Measurements from ENCODE around the gene BCL2L12.

BCL2L12 gene

GRCh38 chr19:49682274-49682673, 16.5 kb downstream of the BCL2L12 start:
- in situ Hi-C loops (cut with HindIII; ENCODE audit: low sequenced_read_pairs), result no loop called here

GRCh38 chr19:49683814-49684250, 18.1 kb downstream of the BCL2L12 start:
- in situ Hi-C loops (cut with HindIII; ENCODE audit: low sequenced_read_pairs), result no loop called here

GRCh38 chr19:49684251-49684982, 18.7 kb downstream of the BCL2L12 start:
- in situ Hi-C loops (cut with HindIII; ENCODE audit: low sequenced_read_pairs), result no loop called here

- in situ Hi-C loops (cut with HindIII; ENCODE audit: low sequenced_read_pairs), result no loop called here
These were observed 19.3 kb downstream of the BCL2L12 start for GRCh38 chr19:49684983-49685553.

- in situ Hi-C loops (cut with HindIII; ENCODE audit: low sequenced_read_pairs), result no loop called here
These were observed 20.2 kb downstream of the BCL2L12 start for GRCh38 chr19:49685845-49686332.

- in situ Hi-C loops (cut with HindIII; ENCODE audit: low sequenced_read_pairs), result no loop called here
These were observed 20.9 kb downstream of the BCL2L12 start for GRCh38 chr19:49686503-49687088.

GRCh38 chr19:49687150-49687549, 21.4 kb downstream of the BCL2L12 start:
- in situ Hi-C loops (cut with HindIII; ENCODE audit: low sequenced_read_pairs), result no loop called here

- in situ Hi-C loops (cut with HindIII; ENCODE audit: low sequenced_read_pairs), result no loop called here
These were observed 22.0 kb downstream of the BCL2L12 start for GRCh38 chr19:49687566-49688316.

GRCh38 chr19:49688531-49689132, 22.9 kb downstream of the BCL2L12 start:
- in situ Hi-C loops (cut with HindIII; ENCODE audit: low sequenced_read_pairs), result no loop called here

- in situ Hi-C loops (cut with HindIII; ENCODE audit: low sequenced_read_pairs), result no loop called here
These were observed 23.7 kb downstream of the BCL2L12 start, which contains the start of gene ADM5 for GRCh38 chr19:49689133-49690078. Gene ADM5, plus strand, starts transcription at chr19:49689594. Its CDS starts 244 bp downstream, at chr19:49689838.

GRCh38 chr19:49690079-49690655, 24.4 kb downstream of the BCL2L12 start:
- in situ Hi-C loops (cut with HindIII; ENCODE audit: low sequenced_read_pairs), result no loop called here

- in situ Hi-C loops (cut with HindIII; ENCODE audit: low sequenced_read_pairs), result no loop called here
These were observed 25.0 kb downstream of the BCL2L12 start, which contains the start of gene CPT1C for GRCh38 chr19:49690656-49691242. Gene CPT1C, plus strand, starts transcription at chr19:49691116. Its CDS starts 1,137 bp downstream, at chr19:49692253.

- in situ Hi-C loops (cut with HindIII; ENCODE audit: low sequenced_read_pairs), result no loop called here
These were observed 25.8 kb downstream of the BCL2L12 start for GRCh38 chr19:49691243-49692146.

- in situ Hi-C loops (cut with HindIII; ENCODE audit: low sequenced_read_pairs), result no loop called here
These were observed 26.4 kb downstream of the BCL2L12 start for GRCh38 chr19:49692147-49692506.

- in situ Hi-C loops (cut with HindIII; ENCODE audit: low sequenced_read_pairs), result no loop called here
These were observed 30.4 kb downstream of the BCL2L12 start for GRCh38 chr19:49696115-49696514.

- in situ Hi-C loops (cut with HindIII; ENCODE audit: low sequenced_read_pairs), result no loop called here
These were observed 31.1 kb downstream of the BCL2L12 start for GRCh38 chr19:49696865-49697264.

GRCh38 chr19:49699364-49699763, 33.6 kb downstream of the BCL2L12 start:
- in situ Hi-C loops (cut with HindIII; ENCODE audit: low sequenced_read_pairs), result no loop called here

GRCh38 chr19:49700563-49700962, 34.8 kb downstream of the BCL2L12 start:
- in situ Hi-C loops (cut with HindIII; ENCODE audit: low sequenced_read_pairs), result no loop called here
